COLO829 (cell line): ENCODE measurements around the gene CYP4V2.

ENCODE experiments used
- DNase-seq: peaks from one replicate; pipeline ENCODE4 v3.0.0; 2012; ENCODE audit warnings: low spot score

The CYP4V2 gene

DNA sequence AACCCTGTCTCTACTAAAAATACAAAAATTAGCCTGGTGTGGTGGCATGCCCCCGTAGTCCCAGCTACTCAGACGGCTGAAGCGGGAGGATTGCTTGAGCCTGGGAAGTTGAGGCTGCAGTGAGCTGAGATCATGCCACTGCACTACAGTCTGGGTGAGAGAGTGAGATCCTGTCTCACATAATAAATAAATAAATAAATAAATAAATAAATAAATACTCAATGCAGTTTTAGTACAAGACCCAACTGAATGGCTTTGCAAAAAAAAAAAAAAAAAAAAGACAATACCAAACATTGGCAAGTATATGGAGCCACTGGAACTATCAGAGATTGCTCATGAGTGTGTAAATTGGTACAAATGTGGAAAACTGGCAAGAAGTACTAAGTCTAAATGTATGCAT is 3.3 kb upstream of the CYP4V2 start:
- DNase-seq: no peak

DNA sequence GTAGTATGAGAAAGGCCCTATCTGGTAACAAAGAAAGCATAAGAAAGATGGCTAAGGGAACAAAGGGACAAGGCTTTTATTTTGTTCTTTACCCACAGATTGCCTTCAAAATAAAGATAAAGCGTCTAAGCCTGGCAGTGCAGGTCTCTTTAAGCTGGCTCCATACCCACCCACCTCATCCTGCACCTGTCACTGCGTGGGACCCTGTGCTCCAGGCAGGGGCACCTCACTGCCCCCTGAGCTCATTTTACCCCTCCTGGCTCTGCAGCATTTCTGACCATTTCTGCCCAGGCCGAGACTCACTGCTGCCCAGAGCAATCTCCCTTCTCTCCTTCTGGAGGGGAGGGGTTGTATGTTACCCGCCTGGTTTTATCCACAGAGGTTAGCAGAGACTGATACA is 1.7 kb upstream of the CYP4V2 start:
- no peak for DNase-seq

DNA sequence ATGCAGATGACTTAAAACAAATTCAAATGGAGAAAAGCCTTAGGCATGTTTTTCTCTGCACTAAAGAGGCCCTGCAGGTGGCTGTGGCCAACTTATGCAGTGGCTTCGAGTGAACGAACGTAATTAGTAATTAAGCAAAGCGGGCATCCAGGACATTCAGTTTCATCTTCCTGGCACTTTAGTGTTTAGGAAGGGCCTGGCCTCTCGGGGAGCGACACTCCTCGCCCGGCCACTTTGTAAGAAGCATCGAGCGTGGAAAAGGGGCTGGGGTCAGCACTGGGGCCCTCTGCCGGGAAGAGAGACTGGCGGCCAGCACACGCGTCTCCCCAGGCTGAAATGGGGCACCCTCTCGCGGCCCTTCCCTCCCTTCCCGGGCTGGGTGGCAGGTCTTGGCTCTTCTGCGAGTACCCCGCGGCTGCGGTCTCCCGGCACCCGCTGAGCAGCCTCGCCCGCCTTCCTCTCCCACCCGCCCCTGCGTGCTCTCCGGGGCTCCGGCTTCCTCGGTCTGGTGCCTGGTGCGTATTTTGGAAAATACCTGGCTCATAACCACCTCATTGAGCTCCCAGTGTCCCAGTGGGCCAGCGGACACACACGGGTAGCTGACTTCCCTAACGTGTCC is 677 bp upstream of the CYP4V2 start:
- DNase-seq: no peak

DNA sequence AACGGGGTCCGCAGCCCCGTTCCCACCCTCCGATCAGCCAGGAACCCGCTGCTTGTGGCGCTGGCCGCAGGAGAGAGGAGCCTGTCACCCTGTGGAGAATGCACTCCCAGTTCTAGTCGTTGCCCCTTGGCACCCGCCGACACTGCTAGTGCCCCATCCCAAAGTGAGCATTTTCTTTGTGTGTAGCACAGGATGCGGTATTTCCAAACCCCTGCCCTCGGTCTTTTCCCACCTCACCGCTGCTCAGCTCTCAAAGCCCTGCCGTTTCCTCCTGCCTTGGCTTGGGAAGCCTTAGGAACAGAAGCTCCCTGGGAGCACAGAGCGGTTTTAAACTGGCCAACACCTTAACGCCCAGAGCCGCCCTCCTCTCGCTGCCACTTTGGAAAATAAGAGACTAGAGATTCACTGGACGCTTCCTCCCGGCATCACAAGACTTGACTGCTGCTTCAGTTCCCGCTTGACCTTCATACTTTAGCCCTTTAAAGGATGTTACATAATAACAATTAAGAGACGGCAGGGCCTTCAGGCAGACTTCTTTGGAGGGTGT is 772 bp downstream of the CYP4V2 start:
- DNase-seq: peak; percentile 75

DNA sequence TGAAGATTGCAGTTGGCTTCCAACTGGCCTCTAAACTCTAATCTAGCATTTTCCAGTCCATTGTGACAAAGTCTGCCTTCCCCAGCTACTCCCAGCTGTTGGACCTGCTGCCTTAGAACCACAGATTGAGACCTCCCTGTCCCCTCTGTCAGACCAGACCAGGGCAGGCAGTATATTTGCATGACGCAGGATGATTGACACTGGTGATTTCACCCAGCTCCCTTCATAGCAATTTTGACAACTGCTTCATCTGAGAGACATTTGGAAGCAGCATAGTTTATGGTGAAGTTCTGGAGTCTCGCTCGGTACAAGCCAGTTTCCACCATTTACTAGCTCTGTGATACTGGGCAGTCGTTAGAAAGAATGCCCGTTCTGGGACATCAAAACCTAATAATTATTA is 2.5 kb downstream of the CYP4V2 start:
- no peak for DNase-seq

DNA sequence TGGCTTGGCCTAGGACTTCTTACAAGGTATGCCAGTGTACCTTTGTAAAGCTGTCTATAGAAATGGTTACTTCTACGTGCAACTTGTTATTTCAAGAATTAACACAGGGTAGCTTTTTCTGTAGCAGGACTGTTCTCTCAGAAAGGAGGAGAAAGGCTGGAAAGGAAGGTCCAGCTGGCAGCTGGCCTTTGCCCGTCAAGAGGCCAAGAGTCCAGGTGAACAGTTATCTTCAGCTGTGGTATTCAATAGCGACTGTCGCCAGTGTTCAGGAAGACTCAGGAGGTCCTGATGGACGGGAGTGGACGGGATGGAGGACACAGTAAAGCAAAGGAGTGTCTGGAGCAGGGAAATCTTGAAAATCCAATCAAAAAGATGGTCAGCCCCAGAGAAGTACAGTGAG is 4.7 kb downstream of the CYP4V2 start:
- no peak for DNase-seq

DNA sequence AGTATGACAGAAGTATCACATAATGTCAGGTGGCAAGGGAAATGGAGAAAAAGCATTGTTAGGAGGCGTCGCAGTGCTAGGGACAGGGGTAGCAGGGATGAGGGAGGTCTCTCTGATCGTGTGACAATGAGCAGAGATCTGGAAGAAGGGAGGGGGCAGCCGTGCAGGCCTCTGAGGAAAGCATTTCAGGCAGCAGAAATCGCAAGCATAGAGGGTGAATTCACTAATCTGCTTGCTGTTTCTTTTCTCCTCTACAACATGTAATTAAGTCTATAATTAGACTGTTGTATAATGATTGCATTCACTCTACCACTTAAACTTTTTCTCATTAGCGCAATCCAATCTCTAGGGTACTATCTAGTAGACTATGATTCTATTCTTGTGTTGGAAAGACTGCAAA is 9.1 kb downstream of the CYP4V2 start:
- no peak for DNase-seq

DNA sequence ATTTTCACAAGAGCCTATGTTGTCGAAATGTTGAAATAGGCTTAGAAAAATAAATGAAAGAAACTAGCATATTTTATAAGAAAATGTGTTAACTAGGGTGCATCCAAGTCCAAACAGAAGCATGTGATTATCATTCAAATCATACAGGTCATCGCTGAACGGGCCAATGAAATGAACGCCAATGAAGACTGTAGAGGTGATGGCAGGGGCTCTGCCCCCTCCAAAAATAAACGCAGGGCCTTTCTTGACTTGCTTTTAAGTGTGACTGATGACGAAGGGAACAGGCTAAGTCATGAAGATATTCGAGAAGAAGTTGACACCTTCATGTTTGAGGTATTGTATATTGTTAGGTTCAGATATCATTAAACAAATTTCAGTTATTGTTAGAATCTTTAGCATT is 9.6 kb downstream of the CYP4V2 start:
- DNase-seq: no peak

DNA sequence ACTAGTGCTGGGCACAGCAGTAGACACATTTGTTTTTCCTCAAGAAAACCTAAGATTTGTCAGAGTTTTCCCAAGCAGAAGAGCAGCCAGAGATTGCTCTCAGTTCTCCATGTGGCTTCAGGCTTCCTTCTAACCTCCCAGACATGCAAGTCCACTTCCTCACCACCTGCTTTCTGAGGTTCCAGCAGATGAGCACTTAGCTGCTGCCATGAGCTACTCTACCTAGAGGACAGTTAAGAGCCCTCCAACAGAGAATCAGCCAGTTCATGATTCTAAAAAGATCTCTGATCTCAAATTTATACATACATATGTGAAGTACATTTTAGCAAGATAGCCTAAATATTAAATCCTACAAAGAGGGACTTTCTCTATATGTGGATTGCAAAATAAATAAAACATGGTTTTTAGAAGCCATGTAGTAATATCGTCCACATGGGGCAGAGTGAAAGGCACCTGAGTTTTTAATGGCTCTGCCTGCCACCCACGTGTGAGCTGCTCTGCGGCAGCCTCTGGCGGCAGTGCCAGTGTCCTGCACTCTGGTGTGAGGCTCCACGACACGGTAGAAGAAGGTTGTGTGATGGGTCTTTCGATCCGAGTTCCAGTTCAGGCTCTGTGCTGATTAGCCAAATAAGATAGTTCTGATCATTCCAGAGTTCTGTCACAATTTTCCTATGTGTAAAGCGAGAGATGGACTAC is 10.3 kb downstream of the CYP4V2 start:
- DNase-seq: no peak

DNA sequence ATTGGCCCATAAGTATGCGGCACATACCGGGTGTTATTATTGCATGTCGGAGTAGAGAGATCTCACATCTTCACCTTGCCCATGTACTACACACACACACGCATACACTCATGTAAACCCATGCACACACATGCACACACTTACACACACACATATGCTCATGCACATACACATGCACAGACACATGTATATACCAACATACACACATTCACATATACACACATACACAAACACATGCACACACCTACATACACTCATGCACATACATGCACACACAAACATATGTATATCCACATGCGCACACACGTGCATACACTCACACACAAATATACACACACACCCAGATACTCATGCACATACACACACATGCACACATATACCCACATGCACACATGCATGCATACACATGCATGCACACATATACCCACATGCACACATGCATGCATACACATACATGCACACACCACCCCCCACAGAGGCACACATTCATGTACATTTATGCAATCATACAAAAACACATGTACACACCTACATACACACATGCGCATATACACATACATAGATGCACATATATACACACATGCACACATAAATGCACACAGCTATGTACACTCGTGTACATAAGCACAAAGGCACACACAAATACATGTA is 11.2 kb downstream of the CYP4V2 start:
- DNase-seq: no peak

DNA sequence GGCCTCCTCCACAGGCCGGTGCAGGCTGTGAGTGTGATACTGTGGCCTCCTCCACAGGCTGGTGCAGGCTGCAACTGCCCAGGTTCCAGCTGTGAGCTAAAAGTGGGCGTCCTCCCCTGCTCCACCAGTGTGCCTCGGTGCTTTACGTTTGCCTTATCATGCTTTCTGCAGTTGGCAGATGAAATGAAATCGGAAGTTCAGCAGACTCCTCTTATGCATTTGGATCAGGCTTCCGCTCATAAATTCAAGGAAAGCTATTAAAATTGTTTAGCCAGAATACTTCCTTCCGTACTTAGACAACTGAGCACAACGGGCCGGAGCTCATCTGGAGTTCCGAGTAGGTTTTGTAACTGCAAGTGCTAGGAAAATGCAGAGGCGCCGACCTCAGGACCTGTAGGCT is 12.0 kb downstream of the CYP4V2 start:
- DNase-seq: no peak

DNA sequence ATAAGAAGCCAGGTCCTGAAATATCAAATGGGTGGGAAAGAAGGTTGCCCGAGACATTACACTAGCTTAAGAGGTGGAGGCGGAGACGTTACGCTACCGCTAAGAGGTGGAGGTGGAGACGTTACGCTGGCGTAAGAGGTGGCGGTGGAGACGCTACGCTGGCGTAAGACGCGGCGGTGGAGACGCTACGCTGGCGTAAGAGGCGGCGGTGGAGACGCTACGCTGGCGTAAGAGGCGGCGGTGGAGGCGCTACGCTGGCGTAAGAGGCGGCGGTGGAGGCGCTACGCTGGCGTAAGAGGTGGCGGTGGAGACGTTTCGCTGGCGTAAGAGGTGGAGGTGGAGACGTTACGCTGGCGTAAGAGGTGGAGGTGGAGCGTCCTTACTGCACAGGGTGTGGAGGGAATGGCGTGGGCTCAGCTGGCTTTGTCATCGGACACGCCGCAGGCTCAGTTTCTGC is 12.8 kb downstream of the CYP4V2 start:
- no peak for DNase-seq

DNA sequence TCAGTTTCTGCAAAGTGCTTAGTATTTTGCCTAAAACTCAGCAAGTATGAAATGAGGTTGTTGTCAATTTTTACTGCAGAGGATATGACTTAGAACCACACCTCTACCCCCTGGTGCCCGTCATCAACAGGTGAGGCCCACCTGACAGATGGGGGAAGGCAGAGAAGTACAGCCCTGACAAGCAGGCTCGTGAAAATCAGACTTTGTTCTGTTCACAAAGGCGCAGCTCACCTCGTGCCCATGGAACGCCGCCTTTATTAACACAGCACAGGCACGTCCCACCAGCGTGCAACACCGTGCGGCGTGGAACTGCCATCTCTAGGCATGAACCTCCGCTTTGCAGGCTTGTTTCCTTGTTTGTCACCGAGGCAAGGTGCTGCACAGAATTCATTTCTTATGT is 13.3 kb downstream of the CYP4V2 start:
- no peak for DNase-seq

DNA sequence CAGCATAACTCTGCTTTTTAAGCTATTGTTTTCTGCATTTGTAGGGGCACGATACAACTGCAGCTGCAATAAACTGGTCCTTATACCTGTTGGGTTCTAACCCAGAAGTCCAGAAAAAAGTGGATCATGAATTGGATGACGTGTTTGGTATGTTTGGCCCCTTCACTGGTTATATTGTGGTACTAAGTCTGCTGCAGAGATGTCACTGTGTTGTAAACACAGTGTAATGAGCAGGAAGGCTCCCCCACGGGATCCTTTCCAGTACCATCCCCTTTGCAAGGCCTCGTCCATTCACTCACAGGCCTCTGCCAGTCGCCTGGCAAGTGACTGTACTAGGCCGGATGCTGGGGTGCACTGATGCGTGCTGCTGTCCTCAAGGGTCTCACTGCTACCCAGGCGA is 13.8 kb downstream of the CYP4V2 start:
- no peak for DNase-seq

DNA sequence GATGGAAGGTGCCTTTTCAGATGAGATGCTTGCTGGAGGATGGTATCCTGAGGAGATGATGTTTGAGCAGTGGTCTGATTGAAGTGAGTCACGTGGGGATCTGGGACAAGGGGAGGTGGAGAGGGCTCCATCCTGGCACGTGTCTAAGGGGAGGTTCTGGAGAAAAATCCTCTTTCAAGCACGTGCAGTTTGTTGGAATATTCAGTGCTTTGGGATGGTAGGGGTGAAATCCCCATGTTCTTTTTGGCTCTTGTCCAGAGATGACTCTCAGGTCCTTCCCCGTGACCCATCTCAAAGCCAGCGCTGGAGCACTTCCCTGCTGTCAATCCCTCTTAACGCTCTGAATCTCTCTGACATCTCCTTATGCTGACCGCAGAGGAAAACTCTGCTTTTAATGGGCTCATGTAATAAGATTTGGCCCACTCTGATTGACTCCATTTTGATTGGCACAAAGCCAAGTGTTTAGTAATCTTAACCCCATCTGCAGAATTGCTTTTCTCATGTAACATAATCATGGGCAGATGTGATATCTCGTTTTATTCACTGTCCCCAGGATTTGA is 25.2 kb downstream of the CYP4V2 start:
- no peak for DNase-seq

DNA sequence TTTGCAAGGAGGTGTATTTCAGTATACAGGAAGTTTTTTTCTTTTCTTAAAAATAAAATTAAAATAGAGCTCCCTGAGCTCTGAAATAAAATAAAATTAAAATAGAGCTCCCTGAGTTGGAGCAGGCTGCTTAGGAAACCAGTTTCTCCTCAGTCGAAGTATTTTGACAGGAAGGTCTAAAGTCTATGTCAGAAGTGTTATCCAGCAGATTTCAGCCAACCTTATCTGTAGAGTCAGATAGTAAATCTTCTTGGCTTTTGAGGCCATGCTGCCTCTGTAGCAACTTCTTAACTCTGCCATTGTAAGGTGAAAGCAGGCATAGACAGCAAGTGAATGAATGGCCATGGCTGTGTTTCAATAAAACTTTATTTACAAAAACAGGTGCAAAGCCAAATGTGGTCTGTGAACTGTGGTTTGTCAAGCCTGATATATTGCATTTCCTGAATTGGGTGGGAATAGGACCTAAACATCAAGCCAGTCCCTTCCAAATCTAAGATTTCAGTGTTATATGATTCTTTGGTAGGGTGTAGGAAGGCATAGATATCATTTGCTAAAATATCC is 26.4 kb downstream of the CYP4V2 start:
- DNase-seq: no peak

DNA sequence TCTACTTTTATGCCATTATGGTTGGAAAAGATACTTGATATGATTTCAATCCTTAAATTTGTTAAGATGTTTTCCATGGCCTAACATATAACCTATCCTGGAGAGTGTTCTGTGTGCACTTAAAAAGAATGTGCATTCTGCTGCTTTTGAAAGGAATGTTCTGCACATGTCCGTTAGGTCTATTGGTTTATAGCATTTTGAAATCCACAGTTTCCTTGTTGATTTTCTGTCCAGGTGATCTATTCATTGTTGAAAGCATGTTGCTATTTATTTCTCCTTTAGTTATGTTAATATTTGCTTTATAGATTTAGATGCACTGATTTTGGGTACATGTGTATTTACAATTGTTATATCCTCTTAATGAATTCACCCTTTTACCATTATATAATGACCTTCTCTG is 30.3 kb downstream of the CYP4V2 start:
- no peak for DNase-seq

DNA sequence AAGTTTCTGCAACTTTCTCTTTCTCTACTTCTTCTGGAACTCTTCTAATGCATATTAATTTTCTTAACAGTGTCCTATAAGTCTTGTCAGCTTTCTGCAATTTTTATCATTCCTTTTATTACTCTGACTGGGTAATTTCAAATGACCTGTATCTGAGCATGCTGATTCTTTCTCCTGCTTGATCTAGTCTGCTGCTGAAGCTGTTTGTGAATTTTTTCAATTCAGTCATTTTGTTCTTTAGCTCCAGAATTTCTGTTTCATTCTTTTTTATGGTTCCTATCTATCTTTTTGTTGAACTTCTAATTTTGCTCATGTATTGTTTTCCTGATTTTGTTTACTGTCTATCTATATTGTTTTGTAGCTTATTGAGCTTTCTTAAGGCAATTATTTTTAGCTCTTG is 34.5 kb downstream of the CYP4V2 start:
- no peak for DNase-seq

DNA sequence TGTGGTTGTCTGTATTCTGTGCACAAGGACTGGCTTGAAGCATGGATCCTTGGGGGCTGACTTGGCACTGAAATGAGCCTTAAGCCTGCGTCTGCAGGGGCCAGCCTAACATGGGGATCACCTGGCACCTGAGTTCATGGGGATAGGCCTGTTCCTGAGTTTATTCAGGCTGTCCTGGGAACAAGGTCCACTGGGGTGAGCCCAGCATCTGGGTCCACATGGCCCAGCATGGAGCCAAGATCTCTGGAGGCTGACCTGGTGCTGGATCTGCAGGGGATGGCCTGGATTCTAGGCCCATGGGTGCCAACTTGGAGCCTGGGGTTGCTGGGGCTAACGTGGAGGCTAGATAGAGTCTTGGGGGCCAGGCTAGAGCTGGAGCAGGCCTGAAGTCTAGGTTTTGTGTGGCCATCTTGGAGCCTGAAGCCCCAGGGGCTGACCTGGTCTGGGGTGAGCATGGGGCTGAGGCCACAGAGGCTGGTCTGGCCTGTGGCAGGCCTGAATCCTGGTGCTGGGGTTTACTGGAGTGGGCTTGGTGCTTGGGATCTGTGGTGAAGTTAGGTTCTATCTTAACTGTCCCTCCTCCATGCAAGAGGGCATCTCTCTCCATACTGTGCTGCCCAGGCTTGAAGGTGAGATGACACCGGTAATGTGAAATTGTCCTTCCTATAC is 35.3 kb downstream of the CYP4V2 start:
- DNase-seq: no peak

DNA sequence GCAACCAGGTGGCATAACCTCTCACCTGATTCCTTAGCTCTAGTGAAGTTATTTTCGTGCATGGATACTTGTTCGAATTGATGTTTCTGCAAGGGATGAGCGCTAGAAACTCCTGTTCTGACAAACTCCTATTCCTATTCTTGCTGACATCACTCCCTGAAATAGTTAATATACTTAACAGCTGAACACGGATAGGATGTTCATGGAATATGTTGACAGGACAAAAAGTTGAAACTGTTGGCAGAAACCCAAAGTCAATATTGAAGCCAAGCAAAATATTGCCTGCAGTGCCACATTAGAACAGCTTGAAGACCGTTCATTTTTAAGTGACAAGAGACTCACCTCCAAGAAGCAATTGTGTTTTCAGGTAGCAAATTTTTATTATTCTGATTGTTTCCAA is 35.9 kb downstream of the CYP4V2 start, which contains the start of gene KLKB1:
Gene KLKB1 (plus strand): TSS at position 287 of the 400 bp plus-strand sequence. CDS start 689 bp downstream, outside the sequence.
- no peak for DNase-seq

DNA sequence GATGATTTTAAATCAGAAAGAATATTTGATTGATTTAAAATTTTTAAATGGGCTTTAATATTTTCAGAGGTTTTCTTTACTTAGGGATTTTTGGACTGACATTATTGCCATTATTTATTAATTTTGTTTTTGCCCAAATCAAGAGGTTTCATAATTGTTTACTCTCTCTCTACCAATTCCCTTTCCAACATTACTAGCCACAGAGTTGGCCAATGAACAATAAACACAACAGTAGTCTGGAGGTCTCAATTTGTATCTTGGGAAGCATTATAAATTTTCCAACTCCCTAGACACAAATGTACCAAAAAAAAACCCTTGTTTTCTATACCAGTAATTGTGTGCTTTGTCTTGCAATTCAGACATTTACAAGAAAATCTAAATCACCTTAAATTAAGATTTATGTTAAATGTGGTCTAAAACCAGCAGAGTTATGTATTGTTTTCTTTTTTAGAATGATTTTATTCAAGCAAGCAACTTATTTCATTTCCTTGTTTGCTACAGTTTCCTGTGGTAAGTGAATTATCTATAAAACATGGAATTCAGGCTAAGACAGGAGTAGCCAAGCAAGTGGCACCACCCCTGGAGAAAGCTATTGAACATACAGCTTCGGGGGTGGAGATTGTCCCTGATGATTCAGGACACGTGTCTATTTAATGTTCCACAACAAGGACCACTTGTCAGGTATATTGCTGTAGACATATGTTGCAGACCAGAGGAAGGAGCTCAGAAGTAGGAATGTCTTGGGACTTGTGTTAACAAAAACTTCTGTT is 36.6 kb downstream of the CYP4V2 start:
- DNase-seq: no peak
